ENCODE results near the gene CNTNAP1.

The CNTNAP1 gene

DNA sequence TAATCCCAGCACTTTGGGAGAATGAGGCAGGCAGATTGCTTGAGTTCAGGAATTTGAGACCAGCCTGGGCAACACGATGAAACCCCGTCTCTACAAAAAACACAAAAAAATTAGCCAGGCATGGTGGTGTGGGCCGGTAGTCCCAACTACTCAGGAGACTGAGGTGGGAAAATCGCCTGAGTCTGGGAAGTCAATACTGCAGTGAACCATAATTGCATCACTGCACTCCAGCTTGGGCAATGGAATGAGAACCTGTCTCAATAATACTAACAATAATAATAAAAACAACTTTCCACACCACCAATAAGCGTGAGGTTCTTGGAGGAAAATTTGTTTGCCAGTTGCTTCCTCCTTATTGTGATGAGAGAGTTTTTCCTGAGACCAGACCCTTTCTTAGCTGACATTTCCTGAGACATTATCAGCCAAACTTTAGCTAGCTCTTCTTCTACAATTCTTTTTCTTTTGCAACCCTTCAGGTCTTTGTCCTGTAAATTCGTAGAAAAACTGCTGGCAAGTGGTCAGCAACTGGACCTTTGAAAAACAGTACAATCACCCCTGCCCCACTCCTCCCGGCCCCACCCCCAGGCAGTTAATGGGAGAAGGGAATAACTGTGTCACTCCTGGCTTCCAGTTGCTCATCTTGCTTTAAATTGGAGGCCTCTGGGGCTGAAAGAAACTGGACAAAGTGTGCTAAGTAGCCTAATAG, 66.0 kb downstream of the CNTNAP1 start:
- DNase-seq (ENCODE audit: low read depth, low spot score) = no peak
- Histone ChIP-seq H3K9me3 (ENCODE audit: low read depth, low read length) (no peaks in the 10 kb centered on the region), H3K27ac (no peak overlapping the region), H3K4me3 (no peak overlapping the region), H3K36me3 (ENCODE audit: insufficient read depth, low read length) (no peaks in the 10 kb centered on the region), H3K9ac (ENCODE audit: insufficient read length) (no peak overlapping the region)
- TF ChIP-seq POLR2AphosphoS5 (IDR thresholded peaks at IDR 0.05; ENCODE audit: borderline replicate concordance, low read depth, low read length) (no peak), FOXP2 (optimal IDR thresholded peaks at IDR 0.05; ENCODE audit: control extremely low read depth, extremely low read length, insufficient read depth) (no peak), EZH2 (IDR thresholded peaks at IDR 0.05) (no peak)

GRCh38 chr17:42748908-42749798, 66.8 kb downstream of the CNTNAP1 start:
- Histone ChIP-seq H3K36me3 (ENCODE audit: insufficient read depth, low read length) (no peaks in the 10 kb centered on the region), H3K9me3 (ENCODE audit: low read depth, low read length) (no peaks in the 10 kb centered on the region), H3K4me3 (no peak overlapping the region), H3K27ac (no peak overlapping the region), H3K9ac (ENCODE audit: insufficient read length) (no peak overlapping the region)
- TF ChIP-seq EZH2 (IDR thresholded peaks at IDR 0.05) = no peak
- TF ChIP-seq FOXP2 (optimal IDR thresholded peaks at IDR 0.05; ENCODE audit: control extremely low read depth, extremely low read length, insufficient read depth) = no peak
- TF ChIP-seq POLR2AphosphoS5 (IDR thresholded peaks at IDR 0.05; ENCODE audit: borderline replicate concordance, low read depth, low read length) = no peak
- DNase-seq (ENCODE audit: low read depth, low spot score) = no peak
